ENCODE data around the gene TMEM69. TPM values are rescaled to one million over a fixed set of nuclear protein-coding genes. Genes with fewer than 3 reads are reported as not detected.
"Not testable (repeated sequence)": the region's sequence is repeated elsewhere in the genome, so short reads cannot be mapped to it uniquely, and the experiment has no call there.

The TMEM69 gene
- total RNA-seq, 1 experiment from 2014 or later: 19.1 TPM

DNA sequence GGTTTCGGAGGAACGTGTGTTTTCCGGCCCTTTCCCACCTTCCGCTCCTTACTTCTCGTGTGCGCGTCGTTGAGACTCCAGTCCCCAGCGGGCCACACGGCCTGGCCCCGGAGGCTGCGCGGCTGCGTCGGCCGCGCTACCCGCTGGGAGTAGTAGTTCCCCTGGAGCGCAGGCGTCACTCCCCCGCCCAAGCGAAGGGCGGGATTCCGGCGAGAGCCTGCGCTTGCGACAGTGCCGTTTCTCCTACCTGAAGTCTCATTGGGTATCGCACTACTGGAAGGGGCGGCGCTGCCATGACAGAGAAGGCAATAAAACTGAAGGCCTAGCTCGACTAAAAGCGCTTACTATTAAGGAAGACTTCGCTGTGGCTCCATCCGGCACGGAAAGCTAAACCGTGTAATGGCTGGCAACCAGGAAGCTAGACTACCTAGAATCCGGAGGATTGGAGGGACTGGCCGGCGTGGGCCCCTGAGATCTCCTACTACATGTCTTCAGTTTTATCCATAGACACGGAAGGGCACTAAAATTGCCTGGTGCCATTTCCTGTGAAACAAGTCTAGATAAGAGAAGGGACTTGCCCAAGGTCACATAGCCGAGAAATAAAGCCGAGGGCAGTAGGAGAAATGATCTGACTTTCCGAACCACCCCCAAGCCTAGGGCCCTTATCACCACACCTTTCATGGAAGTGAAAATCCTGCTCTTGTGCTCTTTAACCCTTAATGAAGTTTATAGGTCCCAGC, 797 bp upstream of the TMEM69 start:
- peak; percentile 97 for DNase-seq (ENCODE audit: low read depth, low spot score)
- H3K36me3 ChIP-seq (ENCODE audit: control insufficient read depth, insufficient read depth, low read length): peaks cover 17% of the 10 kb centered on the region
- BruUV-seq (replicated peaks): no TSS peak
- H3K4me1 ChIP-seq (ENCODE audit: control insufficient read depth, insufficient read depth, low read length): peaks cover 29% of the 10 kb centered on the region
- TF ChIP-seq TCF7L2 (IDR thresholded peaks at IDR 0.05; ENCODE audit: low read depth, low read length): peak; percentile 31; the same call in 1 of the 2 replicates
- TF ChIP-seq, protein P1, sequence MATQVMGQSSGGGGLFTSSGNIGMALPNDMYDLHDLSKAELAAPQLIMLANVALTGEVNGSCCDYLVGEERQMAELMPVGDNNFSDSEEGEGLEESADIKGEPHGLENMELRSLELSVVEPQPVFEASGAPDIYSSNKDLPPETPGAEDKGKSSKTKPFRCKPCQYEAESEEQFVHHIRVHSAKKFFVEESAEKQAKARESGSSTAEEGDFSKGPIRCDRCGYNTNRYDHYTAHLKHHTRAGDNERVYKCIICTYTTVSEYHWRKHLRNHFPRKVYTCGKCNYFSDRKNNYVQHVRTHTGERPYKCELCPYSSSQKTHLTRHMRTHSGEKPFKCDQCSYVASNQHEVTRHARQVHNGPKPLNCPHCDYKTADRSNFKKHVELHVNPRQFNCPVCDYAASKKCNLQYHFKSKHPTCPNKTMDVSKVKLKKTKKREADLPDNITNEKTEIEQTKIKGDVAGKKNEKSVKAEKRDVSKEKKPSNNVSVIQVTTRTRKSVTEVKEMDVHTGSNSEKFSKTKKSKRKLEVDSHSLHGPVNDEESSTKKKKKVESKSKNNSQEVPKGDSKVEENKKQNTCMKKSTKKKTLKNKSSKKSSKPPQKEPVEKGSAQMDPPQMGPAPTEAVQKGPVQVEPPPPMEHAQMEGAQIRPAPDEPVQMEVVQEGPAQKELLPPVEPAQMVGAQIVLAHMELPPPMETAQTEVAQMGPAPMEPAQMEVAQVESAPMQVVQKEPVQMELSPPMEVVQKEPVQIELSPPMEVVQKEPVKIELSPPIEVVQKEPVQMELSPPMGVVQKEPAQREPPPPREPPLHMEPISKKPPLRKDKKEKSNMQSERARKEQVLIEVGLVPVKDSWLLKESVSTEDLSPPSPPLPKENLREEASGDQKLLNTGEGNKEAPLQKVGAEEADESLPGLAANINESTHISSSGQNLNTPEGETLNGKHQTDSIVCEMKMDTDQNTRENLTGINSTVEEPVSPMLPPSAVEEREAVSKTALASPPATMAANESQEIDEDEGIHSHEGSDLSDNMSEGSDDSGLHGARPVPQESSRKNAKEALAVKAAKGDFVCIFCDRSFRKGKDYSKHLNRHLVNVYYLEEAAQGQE (IDR thresholded peaks at IDR 0.05; ENCODE audit: insufficient read depth in 1 of 2, low read depth in 2 of 2, low read length in 1 of 2): no peak; a peak in 2 of 4 replicates
- no peak; the same call in 1 of the 2 replicates for TF ChIP-seq SIN3A (IDR thresholded peaks at IDR 0.05; ENCODE audit: borderline replicate concordance, insufficient read depth, low read depth, low read length)
- peak; percentile 18 for TF ChIP-seq POLR2AphosphoS5 (IDR thresholded peaks at IDR 0.05; ENCODE audit: low read depth, low read length)
- TF ChIP-seq, protein P2, sequence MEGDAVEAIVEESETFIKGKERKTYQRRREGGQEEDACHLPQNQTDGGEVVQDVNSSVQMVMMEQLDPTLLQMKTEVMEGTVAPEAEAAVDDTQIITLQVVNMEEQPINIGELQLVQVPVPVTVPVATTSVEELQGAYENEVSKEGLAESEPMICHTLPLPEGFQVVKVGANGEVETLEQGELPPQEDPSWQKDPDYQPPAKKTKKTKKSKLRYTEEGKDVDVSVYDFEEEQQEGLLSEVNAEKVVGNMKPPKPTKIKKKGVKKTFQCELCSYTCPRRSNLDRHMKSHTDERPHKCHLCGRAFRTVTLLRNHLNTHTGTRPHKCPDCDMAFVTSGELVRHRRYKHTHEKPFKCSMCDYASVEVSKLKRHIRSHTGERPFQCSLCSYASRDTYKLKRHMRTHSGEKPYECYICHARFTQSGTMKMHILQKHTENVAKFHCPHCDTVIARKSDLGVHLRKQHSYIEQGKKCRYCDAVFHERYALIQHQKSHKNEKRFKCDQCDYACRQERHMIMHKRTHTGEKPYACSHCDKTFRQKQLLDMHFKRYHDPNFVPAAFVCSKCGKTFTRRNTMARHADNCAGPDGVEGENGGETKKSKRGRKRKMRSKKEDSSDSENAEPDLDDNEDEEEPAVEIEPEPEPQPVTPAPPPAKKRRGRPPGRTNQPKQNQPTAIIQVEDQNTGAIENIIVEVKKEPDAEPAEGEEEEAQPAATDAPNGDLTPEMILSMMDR (IDR thresholded peaks at IDR 0.05): no peak
- ChIA-PET CTCF (interaction anchor here (0.6 to 0.7 kb wide), 2 partner anchors 107 to 346 kb away, joined by 3 to 5 read pairs; no protein-coding TSS in a partner anchor), POLR2A (interaction anchor here (1.0 kb wide), 2 partner anchors 29 to 31 kb away, joined by 3 to 5 read pairs; no protein-coding TSS in a partner anchor)
- H3K27me3 ChIP-seq (ENCODE audit: control insufficient read depth, insufficient read depth, low read length): no peaks in the 10 kb centered on the region
- peak overlapping the region; percentile 99 to 100 for H3K4me3 ChIP-seq (ENCODE audit: low read depth in 2 of 2, low read length in 2 of 2)
- intact Hi-C loops (cut with micrococcal nuclease; ENCODE audit: unreplicated experiment): loop anchor here (5.0 kb wide), 1 partner anchor 195 kb away; no protein-coding TSS in a partner anchor
- ATAC-seq: peak; percentile 93
- peak overlapping the region; percentile 100 for H3K27ac ChIP-seq (ENCODE audit: low read length)
- H3K9me3 ChIP-seq (ENCODE audit: control insufficient read depth, insufficient read depth, low read depth, low read length): no peaks in the 10 kb centered on the region
- in situ Hi-C loops (cut with HindIII; ENCODE audit: low pct_unique_long_range_greater_than_20kb, low sequenced_read_pairs): loop anchor here (25.0 kb wide), 1 partner anchor 175 kb away; no protein-coding TSS in a partner anchor

GRCh38 chr1:45693811-45694210, 5.8 kb downstream of the TMEM69 start:
- in situ Hi-C loops (cut with HindIII; ENCODE audit: low pct_unique_long_range_greater_than_20kb, low sequenced_read_pairs): loop anchor here (25.0 kb wide), 1 partner anchor 168 kb away; no protein-coding TSS in a partner anchor
- H3K4me1 ChIP-seq (ENCODE audit: control insufficient read depth, insufficient read depth, low read length); H3K27ac ChIP-seq (ENCODE audit: low read length); H3K4me3 ChIP-seq (ENCODE audit: low read depth in 2 of 2, low read length in 2 of 2); CTCF ChIA-PET; BruUV-seq (replicated peaks); POLR2A ChIA-PET; intact Hi-C loops (cut with micrococcal nuclease; ENCODE audit: unreplicated experiment); DNase-seq (ENCODE audit: low read depth, low spot score); H3K9me3 ChIP-seq (ENCODE audit: control insufficient read depth, insufficient read depth, low read depth, low read length); H3K27me3 ChIP-seq (ENCODE audit: control insufficient read depth, insufficient read depth, low read length); ATAC-seq: not testable (repeated sequence)
- H3K36me3 ChIP-seq (ENCODE audit: control insufficient read depth, insufficient read depth, low read length): peaks cover 19% of the 10 kb centered on the region

- Histone ChIP-seq H3K27ac (ENCODE audit: low read length) (no peak overlapping the region), H3K4me1 (ENCODE audit: control insufficient read depth, insufficient read depth, low read length) (no peaks in the 10 kb centered on the region), H3K4me3 (ENCODE audit: low read depth in 2 of 2, low read length in 2 of 2) (no peak overlapping the region), H3K9me3 (ENCODE audit: control insufficient read depth, insufficient read depth, low read depth, low read length) (no peaks in the 10 kb centered on the region), H3K27me3 (ENCODE audit: control insufficient read depth, insufficient read depth, low read length) (no peaks in the 10 kb centered on the region), H3K36me3 (ENCODE audit: control insufficient read depth, insufficient read depth, low read length) (peaks cover 19% of the 10 kb centered on the region)
- ATAC-seq: no peak
- intact Hi-C loops (cut with micrococcal nuclease; ENCODE audit: unreplicated experiment) (no loop called here), in situ Hi-C loops (cut with HindIII; ENCODE audit: low pct_unique_long_range_greater_than_20kb, low sequenced_read_pairs) (loop anchor here (25.0 kb wide), 1 partner anchor 167 kb away; no protein-coding TSS in a partner anchor)
- TF ChIP-seq POLR2AphosphoS5 (IDR thresholded peaks at IDR 0.05; ENCODE audit: low read depth, low read length): 0 out of 2 replicates have a peak, but pooled peaks have one; percentile 33
- TF ChIP-seq, protein P1 (IDR thresholded peaks at IDR 0.05; ENCODE audit: insufficient read depth in 1 of 2, low read depth in 2 of 2, low read length in 1 of 2): no peak
- POLR2A ChIA-PET: no interaction called here
- BruUV-seq (replicated peaks): no TSS peak
- CTCF ChIA-PET: no interaction called here
- DNase-seq (ENCODE audit: low read depth, low spot score): no peak
Observed at GRCh38 chr1:45694823-45695222, 6.8 kb downstream of the TMEM69 start.
